MM.1S (cell line): ENCODE data around the gene CD40.

Experiments
- DNase-seq: peaks from one replicate; pipeline ENCODE4 v3.0.0-alpha.2; 2015
- H2AFZ ChIP-seq: fragments of 300-600 bp; sonication (generic); 2 replicates; pipeline ENCODE4 v1.6.0; 2016; ENCODE audit warnings: antibody characterized with exemption, low read length
- H3F3A ChIP-seq: fragments of 300-600 bp; sonication (generic); 2 replicates; pipeline ENCODE4 v1.6.1; 2016; ENCODE audit warnings: mild to moderate bottlenecking, antibody characterized with exemption, low read length, moderate library complexity, mixed read lengths; ENCODE audit not compliant: insufficient read depth
- H3K27ac ChIP-seq: fragments of 300-600 bp; sonication (generic); 2 replicates; pipeline ENCODE4 v1.5.1; 2016; ENCODE audit warnings: mild to moderate bottlenecking, low read length
- H3K27me3 ChIP-seq: fragments of 300-600 bp; sonication (generic); replicated peaks from 2 replicates; pipeline ENCODE4 v1.6.0; 2016; ENCODE audit warnings: low read length; ENCODE audit not compliant: insufficient read depth
- H3K36me3 ChIP-seq: fragments of 300-600 bp; sonication (generic); replicated peaks from 2 replicates; pipeline ENCODE4 v1.6.1; 2016; ENCODE audit warnings: mild to moderate bottlenecking, low read length, mixed read lengths; ENCODE audit not compliant: insufficient read depth
- H3K4me1 ChIP-seq: fragments of 300-600 bp; sonication (generic); 2 replicates; pipeline ENCODE4 v1.6.1; 2016; ENCODE audit warnings: low read length, mixed read lengths
- H3K4me2 ChIP-seq: fragments of 300-600 bp; sonication (generic); 2 replicates; pipeline ENCODE4 v1.6.0; 2016; ENCODE audit warnings: low read depth, low read length
- H3K4me3 ChIP-seq: fragments of 300-600 bp; sonication (generic); 2 replicates; pipeline ENCODE4 v1.5.1; 2016; ENCODE audit warnings: low read length, mixed read lengths
- H3K79me2 ChIP-seq: fragments of 300-600 bp; sonication (generic); 2 replicates; pipeline ENCODE4 v1.6.1; 2016; ENCODE audit warnings: mixed run types, low read length, mixed read lengths
- H3K9ac ChIP-seq: fragments of 300-600 bp; sonication (generic); 2 replicates; pipeline ENCODE4 v1.6.1; 2016; ENCODE audit warnings: low read length, mixed read lengths
- H3K9me2 ChIP-seq: fragments of 300-600 bp; sonication (generic); replicated peaks from 2 replicates; pipeline ENCODE4 v1.6.1; 2016; ENCODE audit warnings: mild to moderate bottlenecking, low read length, mixed read lengths; ENCODE audit not compliant: insufficient read depth
- H3K9me3 ChIP-seq: fragments of 300-600 bp; sonication (generic); replicated peaks from 2 replicates; pipeline ENCODE4 v1.6.1; 2016; ENCODE audit warnings: mild to moderate bottlenecking, low read length, mixed read lengths; ENCODE audit not compliant: insufficient read depth
- H4K20me1 ChIP-seq: fragments of 300-600 bp; sonication (generic); 2 replicates; pipeline ENCODE4 v1.6.1; 2016; ENCODE audit warnings: mild to moderate bottlenecking, low read length, moderate library complexity, mixed read lengths; ENCODE audit not compliant: insufficient read depth
- EZH2 ChIP-seq: fragments of 300-600 bp; sonication (generic); optimal IDR thresholded peaks from 2 replicates; pipeline ENCODE3; 2017; ENCODE audit warnings: low read depth, mild to moderate bottlenecking, antibody characterized with exemption, low read length, mixed read lengths
- EZH2phosphoT487 ChIP-seq: fragments of 300-600 bp; sonication (generic); IDR thresholded peaks from 2 replicates; pipeline ENCODE4 v1.6.1; 2018; ENCODE audit warnings: antibody characterized with exemption, low read length
- TF ChIP-seq, protein P1 (sequence below): fragments of 300-600 bp; sonication (generic); IDR thresholded peaks from 2 replicates; pipeline ENCODE4 v1.5.1; 2016; ENCODE audit warnings: antibody characterized with exemption, low read length, mixed read lengths

Gene CD40

DNA sequence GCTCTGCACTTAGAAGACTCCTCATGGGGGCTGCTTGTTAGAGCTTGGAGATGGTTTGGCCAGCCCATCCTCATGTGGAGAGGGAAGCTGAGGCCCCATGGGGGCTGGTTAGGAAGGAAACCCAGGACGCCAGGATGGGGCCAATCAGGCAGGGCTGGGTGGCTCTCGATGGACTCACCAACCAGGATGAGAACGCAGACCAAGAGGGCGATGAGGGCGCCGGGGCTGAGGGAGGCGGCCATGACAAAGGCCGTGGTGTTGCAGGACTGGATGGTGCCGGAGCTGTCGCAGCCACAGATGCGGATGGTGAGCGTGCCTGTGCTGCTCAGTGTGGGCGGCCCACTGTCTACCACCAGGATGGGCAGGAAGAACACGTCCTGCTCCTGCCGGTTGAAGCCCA, 59.7 kb downstream of the CD40 start:
- Histone ChIP-seq H3K79me2 (no peaks in the 10 kb centered on the region), H2AFZ (no peak overlapping the region), H3K36me3 (no peaks in the 10 kb centered on the region), H3K27ac (no peak overlapping the region), H3F3A (no peaks in the 10 kb centered on the region), H3K9me2 (no peaks in the 10 kb centered on the region), H3K4me3 (no peak overlapping the region), H3K27me3 (peaks cover 92% of the 10 kb centered on the region), H3K9ac (no peak overlapping the region), H3K9me3 (no peaks in the 10 kb centered on the region), H4K20me1 (no peaks in the 10 kb centered on the region), H3K4me1 (no peaks in the 10 kb centered on the region), H3K4me2 (no peak overlapping the region)
- DNase-seq: no peak
- TF ChIP-seq EZH2: no peak
- TF ChIP-seq EZH2phosphoT487: no peak
- TF ChIP-seq, protein P1, sequence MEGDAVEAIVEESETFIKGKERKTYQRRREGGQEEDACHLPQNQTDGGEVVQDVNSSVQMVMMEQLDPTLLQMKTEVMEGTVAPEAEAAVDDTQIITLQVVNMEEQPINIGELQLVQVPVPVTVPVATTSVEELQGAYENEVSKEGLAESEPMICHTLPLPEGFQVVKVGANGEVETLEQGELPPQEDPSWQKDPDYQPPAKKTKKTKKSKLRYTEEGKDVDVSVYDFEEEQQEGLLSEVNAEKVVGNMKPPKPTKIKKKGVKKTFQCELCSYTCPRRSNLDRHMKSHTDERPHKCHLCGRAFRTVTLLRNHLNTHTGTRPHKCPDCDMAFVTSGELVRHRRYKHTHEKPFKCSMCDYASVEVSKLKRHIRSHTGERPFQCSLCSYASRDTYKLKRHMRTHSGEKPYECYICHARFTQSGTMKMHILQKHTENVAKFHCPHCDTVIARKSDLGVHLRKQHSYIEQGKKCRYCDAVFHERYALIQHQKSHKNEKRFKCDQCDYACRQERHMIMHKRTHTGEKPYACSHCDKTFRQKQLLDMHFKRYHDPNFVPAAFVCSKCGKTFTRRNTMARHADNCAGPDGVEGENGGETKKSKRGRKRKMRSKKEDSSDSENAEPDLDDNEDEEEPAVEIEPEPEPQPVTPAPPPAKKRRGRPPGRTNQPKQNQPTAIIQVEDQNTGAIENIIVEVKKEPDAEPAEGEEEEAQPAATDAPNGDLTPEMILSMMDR: no peak

DNA sequence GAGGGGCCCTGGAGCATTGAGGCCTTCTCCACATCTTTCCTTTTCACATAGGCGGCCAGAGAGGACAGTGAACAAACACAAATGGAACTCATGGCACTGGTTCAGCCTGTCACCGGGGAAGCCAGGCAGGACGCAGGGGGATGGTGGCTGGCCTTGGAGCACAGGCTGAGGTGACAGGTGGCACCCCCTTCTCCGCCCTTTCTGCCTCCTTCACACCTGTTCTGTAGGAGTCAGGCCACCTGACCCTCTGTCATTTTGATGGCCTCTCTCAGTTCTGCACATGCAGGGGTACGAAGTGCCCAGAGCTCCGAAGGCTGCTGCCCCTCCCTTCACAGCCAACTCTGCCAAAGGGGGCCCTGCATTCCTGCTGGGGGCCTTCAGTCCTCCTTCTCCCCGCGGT, 60.8 kb downstream of the CD40 start:
- TF ChIP-seq EZH2phosphoT487: no peak
- TF ChIP-seq EZH2: no peak
- TF ChIP-seq, protein P1: no peak
- Histone ChIP-seq H3K4me2 (no peak overlapping the region), H3K9ac (no peak overlapping the region), H4K20me1 (no peaks in the 10 kb centered on the region), H3K4me3 (no peak overlapping the region), H3K4me1 (no peaks in the 10 kb centered on the region), H3K27ac (no peak overlapping the region), H3K9me3 (no peaks in the 10 kb centered on the region), H3K79me2 (no peaks in the 10 kb centered on the region), H3K27me3 (peaks cover 81% of the 10 kb centered on the region), H2AFZ (no peak overlapping the region), H3K36me3 (no peaks in the 10 kb centered on the region), H3F3A (no peaks in the 10 kb centered on the region), H3K9me2 (no peaks in the 10 kb centered on the region)
- no peak for DNase-seq
